IMR-90 (cell line): ENCODE results near the gene KHNYN. TPM values are rescaled to one million over a fixed set of nuclear protein-coding genes. Genes with fewer than 3 reads are reported as not detected.

ENCODE experiments used
- ATAC-seq: fragments of 200-7000 bp; cut with Tn5 transposase; 2 replicates; pipeline ENCODE4 v1.9.1; 2020; ENCODE audit warnings: low read depth, mild to moderate bottlenecking, moderate library complexity
- BruUV-seq: library from RNA; stranded (reverse); fragments of 400-500 nt; replicated peaks from 2 replicates; lab custom pipeline; 2021; lab: Mats Ljungman, UMichigan
- CTCF ChIA-PET: fragments of 300-600 bp; formaldehyde crosslinking; extraction: SDS; loops from one replicate; lab custom pipeline; 2021; ENCODE audit warnings: antibody characterized with exemption; lab: Yijun Ruan, JAX
- POLR2A ChIA-PET: fragments of 300-600 bp; sonication (Branson Sonifier 250); formaldehyde crosslinking; loops from one replicate; lab custom pipeline; 2022; ENCODE audit warnings: antibody characterized with exemption; ENCODE audit not compliant: unreplicated experiment; lab: Charles Lee
- DNase-seq: peaks from one replicate; pipeline ENCODE4 v3.0.0; 2013
- H2AFZ ChIP-seq: replicated peaks from 2 replicates; pipeline ENCODE3; 2013; ENCODE audit warnings: low read length, mild to moderate bottlenecking; ENCODE audit not compliant: poor library complexity
- H2AK5ac ChIP-seq: 2 replicates; pipeline ENCODE4 v1.6.1; 2013; ENCODE audit warnings: low read depth, low read length, inconsistent platforms
- H2AK9ac ChIP-seq: replicated peaks from 2 replicates; pipeline ENCODE3; 2013; ENCODE audit warnings: mild to moderate bottlenecking, low read depth, low read length, moderate library complexity; ENCODE audit not compliant: poor library complexity
- H2BK120ac ChIP-seq: 2 replicates; pipeline ENCODE4 v1.6.1; 2013; ENCODE audit warnings: low read depth, low read length, inconsistent platforms
- H2BK15ac ChIP-seq: 3 replicates; pipeline ENCODE4 v1.6.1; 2013; ENCODE audit warnings: low read depth, low read length, inconsistent platforms
- H2BK20ac ChIP-seq: 2 replicates; pipeline ENCODE4 v1.6.1; 2013; ENCODE audit warnings: low read depth, mild to moderate bottlenecking, inconsistent platforms, low read length, moderate library complexity
- H2BK5ac ChIP-seq: 2 replicates; pipeline ENCODE4 v1.6.1; 2013; ENCODE audit warnings: mild to moderate bottlenecking, low read depth, low read length, inconsistent platforms; ENCODE audit not compliant: poor library complexity, severe bottlenecking
- H3K14ac ChIP-seq: replicated peaks from 2 replicates; pipeline ENCODE4 v1.6.1; 2013; ENCODE audit warnings: low read depth, low read length, inconsistent platforms
- H3K18ac ChIP-seq: 2 replicates; pipeline ENCODE4 v1.6.1; 2013; ENCODE audit warnings: low read depth, low read length, control low read depth
- H3K23ac ChIP-seq: 2 replicates; pipeline ENCODE4 v1.6.1; 2013; ENCODE audit warnings: low read depth, low read length, inconsistent platforms
- H3K27ac ChIP-seq: 2 replicates; pipeline ENCODE4 v1.5.1; 2013; ENCODE audit warnings: mild to moderate bottlenecking, control low read depth, low read length; ENCODE audit not compliant: insufficient read depth
- H3K27me3 ChIP-seq: 2 replicates; pipeline ENCODE4 v1.6.1; 2013; ENCODE audit warnings: low read length; ENCODE audit not compliant: control insufficient read depth, insufficient read depth
- H3K36me3 ChIP-seq: 2 replicates; pipeline ENCODE4 v1.6.1; 2013; ENCODE audit warnings: low read length, mixed read lengths; ENCODE audit not compliant: control insufficient read depth, insufficient read depth
- H3K4ac ChIP-seq: 2 replicates; pipeline ENCODE4 v1.6.1; 2013; ENCODE audit warnings: low read depth, low read length, inconsistent platforms
- H3K4me1 ChIP-seq: 2 replicates; pipeline ENCODE4 v1.6.1; 2013; ENCODE audit warnings: low read length, mixed read lengths; ENCODE audit not compliant: control insufficient read depth, insufficient read depth
- H3K4me2 ChIP-seq: 2 replicates; pipeline ENCODE4 v1.6.1; 2013; ENCODE audit warnings: low read depth, mild to moderate bottlenecking, control low read depth, low read length, moderate library complexity
- H3K4me3 ChIP-seq: 2 replicates; pipeline ENCODE4 v1.5.1; 2013; ENCODE audit warnings: low read depth, mild to moderate bottlenecking, control low read depth, low read length, moderate library complexity; ENCODE audit not compliant: insufficient read depth
- H3K56ac ChIP-seq: 2 replicates; pipeline ENCODE4 v1.6.1; 2013; ENCODE audit warnings: low read length, inconsistent platforms; ENCODE audit not compliant: insufficient read depth; ENCODE audit errors: extremely low read depth
- H3K79me1 ChIP-seq, 2 experiments: 2 replicates each; pipeline ENCODE4 v1.6.1; 2013; ENCODE audit warnings: low read length in 2 of 2, inconsistent platforms in 1 of 2, low read depth in 1 of 2
- H3K9ac ChIP-seq: 2 replicates; pipeline ENCODE4 v1.6.1; 2013; ENCODE audit warnings: low read depth, low read length, control low read depth
- H3K9me1 ChIP-seq: 2 replicates; pipeline ENCODE4 v1.6.1; 2013; ENCODE audit warnings: low read length, inconsistent platforms; ENCODE audit not compliant: insufficient read depth
- H3K9me3 ChIP-seq: 2 replicates; pipeline ENCODE4 v1.6.1; 2013; ENCODE audit warnings: low read length; ENCODE audit not compliant: control insufficient read depth, insufficient read depth
- H4K20me1 ChIP-seq: 2 replicates; pipeline ENCODE4 v1.6.1; 2013; ENCODE audit warnings: low read length, inconsistent platforms; ENCODE audit not compliant: insufficient read depth
- H4K5ac ChIP-seq: 2 replicates; pipeline ENCODE4 v1.6.1; 2013; ENCODE audit warnings: mild to moderate bottlenecking, low read depth, low read length, control low read depth
- H4K8ac ChIP-seq, 2 experiments: 2 replicates each; pipeline ENCODE4 v1.6.1; 2013; ENCODE audit warnings: low read depth in 2 of 2, low read length in 2 of 2, control low read depth in 1 of 2, inconsistent platforms in 1 of 2
- H4K91ac ChIP-seq: 2 replicates; pipeline ENCODE4 v1.6.1; 2013; ENCODE audit warnings: low read depth, low read length, inconsistent platforms; ENCODE audit not compliant: insufficient read depth
- BHLHE40 ChIP-seq: fragments of 150-350 bp; IDR thresholded peaks from 2 replicates; pipeline ENCODE4 v1.6.1; 2016; ENCODE audit warnings: mild to moderate bottlenecking, low read depth, low read length
- FOS ChIP-seq: fragments of 150-350 bp; IDR thresholded peaks from 2 replicates; pipeline ENCODE4 v1.6.1; 2016; ENCODE audit warnings: low read depth, low read length
- MAZ ChIP-seq: IDR thresholded peaks from 2 replicates; pipeline ENCODE4 v1.6.1; 2012; ENCODE audit warnings: low read depth, mild to moderate bottlenecking, low read length, improper control_type of control experiment, moderate library complexity, borderline replicate concordance
- RAD21 ChIP-seq: IDR thresholded peaks from 2 replicates; pipeline ENCODE4 v1.6.1; 2012; ENCODE audit warnings: low read length, improper control_type of control experiment
- RCOR1 ChIP-seq: IDR thresholded peaks from 2 replicates; pipeline ENCODE4 v1.6.1; 2012; ENCODE audit warnings: mild to moderate bottlenecking, low read length, improper control_type of control experiment; ENCODE audit not compliant: insufficient replicate concordance
- RFX5 ChIP-seq: IDR thresholded peaks from 2 replicates; pipeline ENCODE4 v1.8.0; 2012; ENCODE audit warnings: low read depth, mild to moderate bottlenecking, low read length, moderate library complexity
- SMC3 ChIP-seq: fragments of 150-350 bp; IDR thresholded peaks from 2 replicates; pipeline ENCODE4 v1.6.1; 2016; ENCODE audit warnings: low read depth, mild to moderate bottlenecking, antibody characterized with exemption, low read length, moderate library complexity
- WGBS, 2 experiments: methylation state at CpG; one replicate each; pipeline versions ENCODE4 v1.1.5 to v1.1.7; 2013; ENCODE audit warnings: missing lambda C conversion rate in 2 of 2; ENCODE audit not compliant: insufficient read length in 1 of 2; ENCODE audit errors: extremely low coverage in 2 of 2; 5-methylcytosine and 5-hydroxymethylcytosine counted together
- dilution Hi-C: fragments of 300-500 bp; cut with HindIII; formaldehyde crosslinking; loops from one replicate; pipeline ENCODE4 v1.14.3; 2018; ENCODE audit warnings: low sequenced_read_pairs; ENCODE audit not compliant: unreplicated experiment
- in situ Hi-C: fragments of 300-500 bp; cut with MboI; formaldehyde crosslinking; loops from 3 replicates; pipeline ENCODE4 v1.14.3; 2019; ENCODE audit warnings: low sequenced_read_pairs, inconsistent platforms, mixed read lengths
- intact Hi-C: fragments of 100-400 bp; cut with micrococcal nuclease; formaldehyde crosslinking; loops from 2 replicates; pipeline ENCODE4 v1.10.0; 2022
- polyA plus RNA-seq, 3 experiments: library from polyadenylated mRNA; depleted of rRNA; stranded (reverse); fragments of >200 nt; gene quantifications; 2 replicates each; pipeline ENCODE4 v1.2.3, GENCODE V29; 2012; ENCODE audit warnings: low replicate concordance in 1 of 3
- total RNA-seq: library from RNA; depleted of rRNA; stranded (reverse); fragments of >200 nt; gene quantifications from 2 replicates; pipeline ENCODE4 v1.2.3, GENCODE V29; 2012
- TF ChIP-seq, protein P1 (sequence below): fragments of 150-350 bp; IDR thresholded peaks from 2 replicates; pipeline ENCODE4 v1.6.1; 2017; ENCODE audit warnings: mild to moderate bottlenecking, antibody characterized with exemption, low read length, low read depth
- TF ChIP-seq, protein P2 (sequence below): conservative IDR thresholded peaks from 2 replicates; pipeline ENCODE4 v1.5.1; 2012; ENCODE audit warnings: mild to moderate bottlenecking, low read depth, low read length, improper control_type of control experiment

Gene KHNYN
- total and polyA plus RNA-seq, 2 of the 4 experiments (the other 2 are of a cell fraction): 18.9 to 24.4 TPM

DNA sequence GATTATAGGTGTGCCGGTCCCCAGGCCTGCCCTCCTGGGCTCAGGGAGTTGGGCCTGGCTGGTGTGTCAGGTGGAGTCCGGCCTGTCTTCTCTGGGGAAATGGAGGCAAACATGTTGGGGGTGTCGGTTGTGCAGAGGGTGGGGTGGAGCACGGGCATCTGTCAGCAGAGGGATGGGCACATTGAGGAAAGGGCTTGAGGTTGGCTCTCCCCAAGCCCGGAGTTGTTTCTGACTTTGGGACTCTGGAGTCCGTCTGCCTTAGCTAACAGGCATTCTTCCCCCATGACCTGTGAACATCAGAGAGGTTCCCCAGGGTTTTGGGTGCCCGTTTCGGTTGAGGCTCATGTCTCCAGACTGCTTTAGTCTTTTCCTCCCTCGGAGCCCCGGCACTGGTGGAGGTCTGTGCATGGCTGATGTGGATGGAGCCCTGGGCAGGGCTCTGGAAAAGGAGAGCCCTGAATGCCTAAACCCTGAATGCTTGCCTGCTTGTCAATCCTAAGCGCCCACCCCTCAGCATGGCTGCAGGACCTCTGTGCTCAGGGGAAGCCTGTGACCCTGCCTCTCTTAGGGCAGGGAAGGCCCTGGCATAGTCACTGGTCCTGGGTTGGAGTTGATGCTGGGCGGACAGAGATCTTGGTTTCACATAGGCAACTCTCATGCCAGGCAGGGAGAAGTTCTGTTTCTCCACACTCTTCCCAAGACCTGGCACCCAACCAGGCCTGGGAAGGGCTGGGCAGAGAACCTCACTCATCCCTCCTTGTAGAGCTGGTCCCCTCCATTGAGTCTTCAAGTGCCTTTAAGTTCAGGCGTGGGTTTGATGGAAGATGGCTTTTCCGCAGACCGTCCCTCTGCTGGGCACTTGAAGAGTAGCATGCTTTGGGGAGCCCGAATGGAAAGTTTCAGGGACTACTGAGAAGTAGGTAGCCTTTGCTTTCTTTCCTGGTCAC is 18.0 kb upstream of the KHNYN start:
- ATAC-seq: peak; percentile 93
- POLR2A ChIA-PET: no interaction called here

More for the DNA sequence above, 18.0 kb upstream of the KHNYN start:
- Histone ChIP-seq H4K91ac (no peak overlapping the region), H3K4me1 (no peaks in the 10 kb centered on the region), H3K27ac (no peak overlapping the region), H3K18ac (no peak overlapping the region), H2BK120ac (no peak overlapping the region), H3K79me1 (no peaks in the 10 kb centered on the region; a peak in 1 of 4 replicates), H3K9me3 (no peaks in the 10 kb centered on the region), H4K8ac (no peak overlapping the region), H4K5ac (no peak overlapping the region), H3K4ac (no peak overlapping the region), H2AFZ (peak overlapping the region; percentile 61), H3K4me2 (no peak overlapping the region), H2AK9ac (peak overlapping the region; percentile 49), H3K9me1 (peaks cover 3% of the 10 kb centered on the region; the same call in 1 of the 2 replicates), H3K4me3 (no peak overlapping the region), H4K20me1 (0 out of 2 replicates have a peak, but pooled peaks cover 3% of the 10 kb centered on the region), H3K9ac (no peak overlapping the region), H3K27me3 (no peaks in the 10 kb centered on the region), H2BK5ac (no peak overlapping the region), H3K36me3 (peaks cover 40% of the 10 kb centered on the region; the same call in 1 of the 2 replicates), H2BK20ac (no peak overlapping the region), H2AK5ac (no peak overlapping the region), H3K14ac (no peak overlapping the region), H2BK15ac (no peak overlapping the region), H3K23ac (no peak overlapping the region), H3K56ac (no peak overlapping the region)
- dilution Hi-C loops: no loop called here
- intact Hi-C loops: loop anchor here (1.0 kb wide), 2 partner anchors 46 to 78 kb away; no protein-coding TSS in a partner anchor
- CTCF ChIA-PET: interaction anchor here (0.7 to 2.0 kb wide), 3 partner anchors 10 to 78 kb away, joined by 3 to 6 read pairs (median 5); no protein-coding TSS in a partner anchor
- no TSS peak for BruUV-seq
- WGBS, 2 experiments: 60% methylated on average over 2 of the region's 16 CpGs; no CpG with 5 or more reads in 1 of the 2 experiments
- peak; percentile 59 for DNase-seq
- in situ Hi-C loops: no loop called here
- TF ChIP-seq BHLHE40 (no peak), RAD21 (peak; percentile 69), MAZ (no peak), SMC3 (peak; percentile 81), RCOR1 (no peak), FOS (no peak), RFX5 (no peak)
- TF ChIP-seq, protein P1, sequence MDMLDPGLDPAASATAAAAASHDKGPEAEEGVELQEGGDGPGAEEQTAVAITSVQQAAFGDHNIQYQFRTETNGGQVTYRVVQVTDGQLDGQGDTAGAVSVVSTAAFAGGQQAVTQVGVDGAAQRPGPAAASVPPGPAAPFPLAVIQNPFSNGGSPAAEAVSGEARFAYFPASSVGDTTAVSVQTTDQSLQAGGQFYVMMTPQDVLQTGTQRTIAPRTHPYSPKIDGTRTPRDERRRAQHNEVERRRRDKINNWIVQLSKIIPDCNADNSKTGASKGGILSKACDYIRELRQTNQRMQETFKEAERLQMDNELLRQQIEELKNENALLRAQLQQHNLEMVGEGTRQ: no peak
- TF ChIP-seq, protein P2, sequence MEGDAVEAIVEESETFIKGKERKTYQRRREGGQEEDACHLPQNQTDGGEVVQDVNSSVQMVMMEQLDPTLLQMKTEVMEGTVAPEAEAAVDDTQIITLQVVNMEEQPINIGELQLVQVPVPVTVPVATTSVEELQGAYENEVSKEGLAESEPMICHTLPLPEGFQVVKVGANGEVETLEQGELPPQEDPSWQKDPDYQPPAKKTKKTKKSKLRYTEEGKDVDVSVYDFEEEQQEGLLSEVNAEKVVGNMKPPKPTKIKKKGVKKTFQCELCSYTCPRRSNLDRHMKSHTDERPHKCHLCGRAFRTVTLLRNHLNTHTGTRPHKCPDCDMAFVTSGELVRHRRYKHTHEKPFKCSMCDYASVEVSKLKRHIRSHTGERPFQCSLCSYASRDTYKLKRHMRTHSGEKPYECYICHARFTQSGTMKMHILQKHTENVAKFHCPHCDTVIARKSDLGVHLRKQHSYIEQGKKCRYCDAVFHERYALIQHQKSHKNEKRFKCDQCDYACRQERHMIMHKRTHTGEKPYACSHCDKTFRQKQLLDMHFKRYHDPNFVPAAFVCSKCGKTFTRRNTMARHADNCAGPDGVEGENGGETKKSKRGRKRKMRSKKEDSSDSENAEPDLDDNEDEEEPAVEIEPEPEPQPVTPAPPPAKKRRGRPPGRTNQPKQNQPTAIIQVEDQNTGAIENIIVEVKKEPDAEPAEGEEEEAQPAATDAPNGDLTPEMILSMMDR: peak; percentile 68
